Progenitor cell of endocrine pancreas (in vitro differentiated cells): ENCODE measurements around the gene AP4B1. TPM values are rescaled to one million over a fixed set of nuclear protein-coding genes. Genes with fewer than 3 reads are reported as not detected.
A peak's percentile ranks its signal among the peaks of the same experiment; 100 is the strongest.

Experiments
- DNase-seq: peaks from one replicate; pipeline ENCODE4 v3.0.0; 2021; ENCODE audit warnings: low spot score; ENCODE audit not compliant: unreplicated experiment
- H3K27ac Mint-ChIP-seq: 2 replicates; pipeline ENCODE4 v1.8.0; 2021; ENCODE audit warnings: mild to moderate bottlenecking, moderate library complexity, mixed read lengths
- H3K27me3 Mint-ChIP-seq: 2 replicates; pipeline ENCODE4 v1.8.0; 2021; ENCODE audit warnings: mixed read lengths
- H3K36me3 Mint-ChIP-seq: 2 replicates; pipeline ENCODE4 v1.8.0; 2022; ENCODE audit warnings: mixed read lengths; ENCODE audit not compliant: insufficient read depth
- H3K4me1 Mint-ChIP-seq: 2 replicates; pipeline ENCODE4 v1.8.0; 2021; ENCODE audit warnings: low read depth, mixed read lengths
- H3K4me3 Mint-ChIP-seq: 2 replicates; pipeline ENCODE4 v1.8.0; 2021; ENCODE audit warnings: low read depth, mild to moderate bottlenecking, moderate library complexity, mixed read lengths
- H3K9me3 Mint-ChIP-seq: 2 replicates; pipeline ENCODE4 v1.8.0; 2021; ENCODE audit warnings: low read depth, mixed read lengths
- total RNA-seq: library from RNA; stranded (reverse); gene quantifications from 2 replicates; pipeline ENCODE4 v1.2.1, GENCODE V29; 2021
- TF ChIP-seq, protein P1 (sequence below): fragments of 200-600 bp; sonication (generic); IDR thresholded peaks from one replicate; pipeline ENCODE4 v1.5.0; 2021; ENCODE audit warnings: antibody characterized with exemption, mild to moderate bottlenecking; ENCODE audit not compliant: unreplicated experiment

The AP4B1 gene
- total RNA-seq, 1 donor from 2014 or later = 20.2 TPM

DNA sequence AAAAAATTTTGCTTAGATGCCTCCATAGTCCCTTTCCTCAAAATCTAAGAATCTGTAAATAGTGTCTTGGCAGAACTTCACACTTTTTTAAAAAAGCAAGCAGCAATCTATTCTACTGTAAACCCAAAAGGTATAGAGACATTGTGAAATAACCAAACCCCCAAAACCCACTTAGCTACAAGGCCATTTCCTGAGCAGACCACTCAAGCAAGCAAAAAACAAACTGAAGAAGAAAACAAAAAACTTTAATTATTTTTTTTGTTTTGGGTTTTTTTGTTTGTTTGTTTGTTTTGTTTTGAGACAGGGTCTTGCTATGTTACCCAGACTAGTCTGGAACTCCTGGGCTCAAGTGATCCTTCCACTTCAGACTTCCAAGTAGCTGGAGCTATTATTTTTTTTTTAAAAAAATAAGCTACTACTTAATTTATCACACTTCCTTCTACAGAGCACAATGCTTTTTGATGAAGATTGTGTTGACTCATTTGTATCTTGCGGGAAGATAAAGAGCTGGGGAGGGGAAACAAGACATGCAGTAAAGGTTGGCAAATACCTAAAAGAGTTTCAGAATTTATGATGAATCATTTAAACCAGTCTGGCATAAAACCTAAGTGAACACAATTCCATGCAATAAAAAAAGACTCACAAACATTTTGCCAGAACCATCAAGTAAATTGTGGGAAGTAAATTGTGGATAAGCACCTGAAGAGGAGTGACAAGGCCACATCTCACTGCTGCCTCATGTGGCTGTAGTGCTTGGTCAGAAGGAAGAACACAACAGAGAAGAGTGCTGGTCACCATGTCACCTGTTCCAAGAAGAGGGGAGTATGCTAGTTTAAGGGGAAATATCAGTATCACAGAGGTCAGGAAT is 30.4 kb downstream of the AP4B1 start:
- Mint-ChIP-seq H3K27me3 (no peaks in the 10 kb centered on the region), H3K4me3 (no peak overlapping the region), H3K9me3 (no peaks in the 10 kb centered on the region), H3K4me1 (peaks cover 6% of the 10 kb centered on the region), H3K36me3 (no peaks in the 10 kb centered on the region), H3K27ac (peak overlapping the region; percentile 27)
- TF ChIP-seq, protein P1, sequence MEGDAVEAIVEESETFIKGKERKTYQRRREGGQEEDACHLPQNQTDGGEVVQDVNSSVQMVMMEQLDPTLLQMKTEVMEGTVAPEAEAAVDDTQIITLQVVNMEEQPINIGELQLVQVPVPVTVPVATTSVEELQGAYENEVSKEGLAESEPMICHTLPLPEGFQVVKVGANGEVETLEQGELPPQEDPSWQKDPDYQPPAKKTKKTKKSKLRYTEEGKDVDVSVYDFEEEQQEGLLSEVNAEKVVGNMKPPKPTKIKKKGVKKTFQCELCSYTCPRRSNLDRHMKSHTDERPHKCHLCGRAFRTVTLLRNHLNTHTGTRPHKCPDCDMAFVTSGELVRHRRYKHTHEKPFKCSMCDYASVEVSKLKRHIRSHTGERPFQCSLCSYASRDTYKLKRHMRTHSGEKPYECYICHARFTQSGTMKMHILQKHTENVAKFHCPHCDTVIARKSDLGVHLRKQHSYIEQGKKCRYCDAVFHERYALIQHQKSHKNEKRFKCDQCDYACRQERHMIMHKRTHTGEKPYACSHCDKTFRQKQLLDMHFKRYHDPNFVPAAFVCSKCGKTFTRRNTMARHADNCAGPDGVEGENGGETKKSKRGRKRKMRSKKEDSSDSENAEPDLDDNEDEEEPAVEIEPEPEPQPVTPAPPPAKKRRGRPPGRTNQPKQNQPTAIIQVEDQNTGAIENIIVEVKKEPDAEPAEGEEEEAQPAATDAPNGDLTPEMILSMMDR = no peak
- no peak for DNase-seq

- H3K36me3 Mint-ChIP-seq = no peaks in the 10 kb centered on the region
- H3K27ac Mint-ChIP-seq = no peak overlapping the region
- DNase-seq = no peak
- no peak overlapping the region for H3K4me3 Mint-ChIP-seq
- H3K27me3 Mint-ChIP-seq = no peaks in the 10 kb centered on the region
- no peaks in the 10 kb centered on the region for H3K9me3 Mint-ChIP-seq
- no peaks in the 10 kb centered on the region for H3K4me1 Mint-ChIP-seq
- TF ChIP-seq, protein P1 = no peak
These were observed 32.2 kb downstream of the AP4B1 start for GRCh38 chr1:113872219-113872935.

GRCh38 chr1:113871597-113872113 is 32.9 kb downstream of the AP4B1 start, which contains the start of gene PTPN22:
Gene PTPN22 (minus strand): TSS chr1:113871712.
- no peaks in the 10 kb centered on the region for H3K36me3 Mint-ChIP-seq
- no peak within 1 kb of the TSS for H3K27ac Mint-ChIP-seq
- no peaks in the 10 kb centered on the region for H3K9me3 Mint-ChIP-seq
- H3K27me3 Mint-ChIP-seq = no peaks in the 10 kb centered on the region
- DNase-seq = no peak
- no peak within 1 kb of the TSS for H3K4me3 Mint-ChIP-seq
- no peaks in the 10 kb centered on the region for H3K4me1 Mint-ChIP-seq
- TF ChIP-seq, protein P1 = no peak

- Mint-ChIP-seq H3K4me1 (no peaks in the 10 kb centered on the region), H3K27me3 (no peaks in the 10 kb centered on the region), H3K27ac (no peak overlapping the region), H3K4me3 (no peak overlapping the region), H3K9me3 (no peaks in the 10 kb centered on the region), H3K36me3 (no peaks in the 10 kb centered on the region)
- TF ChIP-seq, protein P1 = no peak
- DNase-seq = no peak
These were observed 33.8 kb downstream of the AP4B1 start for GRCh38 chr1:113870778-113871177.

DNA sequence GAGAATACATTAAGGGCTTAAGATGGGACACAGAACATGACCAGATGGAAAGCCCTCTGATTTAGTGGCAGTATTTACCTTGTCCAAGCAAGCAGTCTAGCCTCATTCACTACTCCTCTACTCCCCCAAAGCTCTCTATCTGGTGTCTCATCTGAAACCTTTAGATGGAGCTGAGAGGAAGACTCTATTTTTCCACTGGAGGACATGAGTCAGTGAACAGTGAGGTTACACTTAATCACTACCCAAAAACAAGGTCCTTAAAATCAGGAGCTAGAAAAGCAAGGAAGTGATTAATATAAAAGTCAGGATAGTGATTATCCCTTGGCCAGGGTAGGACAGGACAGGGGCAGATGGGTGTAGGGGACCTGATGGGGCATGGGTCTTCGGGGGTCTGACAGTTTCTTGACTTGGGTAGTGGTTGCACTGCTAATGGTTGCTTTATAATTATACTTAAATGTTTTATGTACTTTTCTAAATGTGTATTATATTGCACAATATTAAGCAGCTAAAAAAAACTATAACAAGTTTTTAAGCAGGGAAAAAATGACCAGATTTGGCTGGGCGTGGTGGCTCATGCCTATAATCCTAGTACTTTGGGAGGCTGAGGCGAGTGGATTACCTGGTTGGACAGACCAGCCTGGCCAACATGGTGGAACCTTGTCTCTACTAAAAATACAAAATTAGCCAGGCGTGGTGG is 36.1 kb downstream of the AP4B1 start:
- Mint-ChIP-seq H3K27ac (no peak overlapping the region), H3K36me3 (no peaks in the 10 kb centered on the region), H3K9me3 (no peaks in the 10 kb centered on the region), H3K27me3 (no peaks in the 10 kb centered on the region), H3K4me1 (no peaks in the 10 kb centered on the region), H3K4me3 (no peak overlapping the region)
- TF ChIP-seq, protein P1 = no peak
- DNase-seq = no peak
